Loucy (cell line): ENCODE data around the gene CPED1.

Source experiments
- H2AFZ ChIP-seq: fragments of 200-600 bp; sonication (generic); 2 replicates; pipeline ENCODE4 v1.6.0; 2016; ENCODE audit warnings: antibody characterized with exemption, mild to moderate bottlenecking, low read length, moderate library complexity
- H3F3A ChIP-seq: fragments of 200-600 bp; 2 replicates; pipeline ENCODE4 v1.6.0; 2016; ENCODE audit warnings: antibody characterized with exemption, low read depth, mild to moderate bottlenecking
- H3K27me3 ChIP-seq: fragments of 200-600 bp; sonication (generic); 2 replicates; pipeline ENCODE4 v1.6.1; 2014; ENCODE audit warnings: low read length, mild to moderate bottlenecking; ENCODE audit not compliant: insufficient read depth, poor library complexity, severe bottlenecking
- H3K36me3 ChIP-seq: fragments of 200-600 bp; sonication (generic); 2 replicates; pipeline ENCODE4 v1.6.1; 2016; ENCODE audit warnings: low read length; ENCODE audit not compliant: insufficient read depth
- H3K4me1 ChIP-seq: fragments of 200-600 bp; sonication (generic); 2 replicates; pipeline ENCODE4 v1.5.1; 2014; ENCODE audit warnings: low read length, mild to moderate bottlenecking; ENCODE audit not compliant: insufficient read depth, poor library complexity, severe bottlenecking
- H3K4me2 ChIP-seq: fragments of 200-600 bp; sonication (generic); 2 replicates; pipeline ENCODE4 v1.6.0; 2014; ENCODE audit warnings: antibody characterized with exemption, low read length, low read depth, mild to moderate bottlenecking; ENCODE audit not compliant: poor library complexity, severe bottlenecking
- H3K4me3 ChIP-seq: fragments of 200-600 bp; sonication (generic); 2 replicates; pipeline ENCODE4 v1.5.1; 2014; ENCODE audit warnings: low read length, mild to moderate bottlenecking, mixed read lengths; ENCODE audit not compliant: poor library complexity, severe bottlenecking
- H3K79me2 ChIP-seq: fragments of 200-600 bp; sonication (generic); 2 replicates; pipeline ENCODE4 v1.6.1; 2014; ENCODE audit warnings: low read length; ENCODE audit not compliant: insufficient read depth
- H3K9ac ChIP-seq: fragments of 200-600 bp; sonication (generic); 2 replicates; pipeline ENCODE4 v1.6.0; 2014; ENCODE audit warnings: mild to moderate bottlenecking, low read depth, low read length, moderate library complexity; ENCODE audit not compliant: poor library complexity, severe bottlenecking
- H3K9me2 ChIP-seq: fragments of 200-600 bp; sonication (generic); replicated peaks from 2 replicates; pipeline ENCODE4 v1.6.1; 2016; ENCODE audit warnings: low read depth, low read length, mixed read lengths
- H3K9me3 ChIP-seq: fragments of 200-600 bp; sonication (generic); 2 replicates; pipeline ENCODE4 v1.6.1; 2014; ENCODE audit warnings: mild to moderate bottlenecking, antibody characterized with exemption, low read length, low read depth; ENCODE audit not compliant: insufficient read depth
- H4K20me1 ChIP-seq: fragments of 200-600 bp; sonication (generic); 2 replicates; pipeline ENCODE4 v1.6.0; 2014; ENCODE audit warnings: antibody characterized with exemption, low read length, mild to moderate bottlenecking; ENCODE audit not compliant: insufficient read depth, poor library complexity, severe bottlenecking
- EZH2phosphoT487 ChIP-seq: fragments of 200-600 bp; IDR thresholded peaks from 2 replicates; pipeline ENCODE4 v1.6.1; 2018; ENCODE audit warnings: antibody characterized with exemption, mild to moderate bottlenecking, moderate library complexity, borderline replicate concordance
- TF ChIP-seq, protein P1 (sequence below): fragments of 200-600 bp; sonication (generic); conservative IDR thresholded peaks from 2 replicates; pipeline ENCODE4 v1.5.1; 2014; ENCODE audit warnings: mild to moderate bottlenecking, antibody characterized with exemption, low read length

CPED1 gene

DNA sequence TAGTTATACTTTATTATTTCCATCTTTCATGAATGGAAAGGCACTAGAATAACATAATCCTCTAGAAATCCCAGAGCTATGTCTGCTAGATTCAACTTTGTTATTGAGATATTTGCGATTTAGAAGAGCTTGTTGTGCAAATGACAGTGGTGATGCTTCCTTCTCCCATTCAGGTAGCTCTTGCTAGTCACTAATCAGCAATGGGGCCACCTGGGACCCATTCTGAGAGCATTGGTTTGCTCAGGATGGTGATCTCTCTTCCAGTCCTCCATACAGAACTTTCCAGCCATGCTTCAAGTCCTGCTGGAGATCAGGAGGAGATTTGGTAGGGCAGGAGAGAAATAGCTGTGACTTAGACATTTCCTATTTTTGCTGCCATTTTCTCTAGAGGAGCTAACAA, 274.5 kb downstream of the CPED1 start:
- no peaks in the 10 kb centered on the region for H3K36me3 ChIP-seq
- H3K27me3 ChIP-seq = no peaks in the 10 kb centered on the region
- no peaks in the 10 kb centered on the region for H3K4me1 ChIP-seq
- H3K9ac ChIP-seq = no peak overlapping the region
- H3K9me2 ChIP-seq = no peaks in the 10 kb centered on the region
- H3K4me2 ChIP-seq = no peak overlapping the region
- H3K4me3 ChIP-seq = no peak overlapping the region
- no peaks in the 10 kb centered on the region for H4K20me1 ChIP-seq
- no peaks in the 10 kb centered on the region for H3K9me3 ChIP-seq
- no peak overlapping the region for H2AFZ ChIP-seq
- H3K79me2 ChIP-seq = no peaks in the 10 kb centered on the region
- H3F3A ChIP-seq = no peaks in the 10 kb centered on the region
- TF ChIP-seq, protein P1, sequence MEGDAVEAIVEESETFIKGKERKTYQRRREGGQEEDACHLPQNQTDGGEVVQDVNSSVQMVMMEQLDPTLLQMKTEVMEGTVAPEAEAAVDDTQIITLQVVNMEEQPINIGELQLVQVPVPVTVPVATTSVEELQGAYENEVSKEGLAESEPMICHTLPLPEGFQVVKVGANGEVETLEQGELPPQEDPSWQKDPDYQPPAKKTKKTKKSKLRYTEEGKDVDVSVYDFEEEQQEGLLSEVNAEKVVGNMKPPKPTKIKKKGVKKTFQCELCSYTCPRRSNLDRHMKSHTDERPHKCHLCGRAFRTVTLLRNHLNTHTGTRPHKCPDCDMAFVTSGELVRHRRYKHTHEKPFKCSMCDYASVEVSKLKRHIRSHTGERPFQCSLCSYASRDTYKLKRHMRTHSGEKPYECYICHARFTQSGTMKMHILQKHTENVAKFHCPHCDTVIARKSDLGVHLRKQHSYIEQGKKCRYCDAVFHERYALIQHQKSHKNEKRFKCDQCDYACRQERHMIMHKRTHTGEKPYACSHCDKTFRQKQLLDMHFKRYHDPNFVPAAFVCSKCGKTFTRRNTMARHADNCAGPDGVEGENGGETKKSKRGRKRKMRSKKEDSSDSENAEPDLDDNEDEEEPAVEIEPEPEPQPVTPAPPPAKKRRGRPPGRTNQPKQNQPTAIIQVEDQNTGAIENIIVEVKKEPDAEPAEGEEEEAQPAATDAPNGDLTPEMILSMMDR = no peak
- TF ChIP-seq EZH2phosphoT487 = no peak

DNA sequence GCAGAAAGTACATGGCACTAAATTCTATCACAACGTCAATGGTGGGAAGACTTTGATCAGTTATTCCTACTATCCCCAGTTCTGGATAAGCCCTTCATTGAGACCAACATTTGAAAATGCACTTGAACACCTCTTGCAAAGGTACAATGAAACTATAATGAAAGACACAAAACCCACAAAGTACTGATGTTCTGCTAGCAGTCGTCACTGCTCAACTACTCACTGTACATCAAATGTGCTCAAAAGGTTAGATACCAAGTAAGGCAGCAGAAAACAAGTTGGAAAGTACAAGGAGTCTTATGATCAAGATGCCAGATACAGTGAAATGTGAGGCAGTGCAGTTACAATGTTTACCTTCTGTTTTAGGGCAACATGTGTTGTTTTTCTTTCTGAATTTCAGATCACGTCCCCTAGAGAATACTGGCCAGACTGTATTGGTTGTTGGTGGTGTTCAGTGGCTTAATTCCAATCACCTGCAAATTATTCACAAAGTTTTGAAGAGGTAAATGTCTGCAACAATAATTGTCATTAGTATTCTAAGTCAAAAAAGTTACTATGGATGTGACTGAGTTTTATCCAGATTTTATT, 277.9 kb downstream of the CPED1 start:
- no peaks in the 10 kb centered on the region for H3K27me3 ChIP-seq
- no peak overlapping the region for H3K4me2 ChIP-seq
- no peaks in the 10 kb centered on the region for H3F3A ChIP-seq
- H3K9me3 ChIP-seq = no peaks in the 10 kb centered on the region
- H3K9me2 ChIP-seq = no peaks in the 10 kb centered on the region
- no peaks in the 10 kb centered on the region for H3K79me2 ChIP-seq
- no peaks in the 10 kb centered on the region for H3K4me1 ChIP-seq
- TF ChIP-seq, protein P1 = no peak
- TF ChIP-seq EZH2phosphoT487 = no peak
- no peaks in the 10 kb centered on the region for H3K36me3 ChIP-seq
- no peak overlapping the region for H2AFZ ChIP-seq
- no peak overlapping the region for H3K4me3 ChIP-seq
- no peaks in the 10 kb centered on the region for H4K20me1 ChIP-seq
- no peak overlapping the region for H3K9ac ChIP-seq

DNA sequence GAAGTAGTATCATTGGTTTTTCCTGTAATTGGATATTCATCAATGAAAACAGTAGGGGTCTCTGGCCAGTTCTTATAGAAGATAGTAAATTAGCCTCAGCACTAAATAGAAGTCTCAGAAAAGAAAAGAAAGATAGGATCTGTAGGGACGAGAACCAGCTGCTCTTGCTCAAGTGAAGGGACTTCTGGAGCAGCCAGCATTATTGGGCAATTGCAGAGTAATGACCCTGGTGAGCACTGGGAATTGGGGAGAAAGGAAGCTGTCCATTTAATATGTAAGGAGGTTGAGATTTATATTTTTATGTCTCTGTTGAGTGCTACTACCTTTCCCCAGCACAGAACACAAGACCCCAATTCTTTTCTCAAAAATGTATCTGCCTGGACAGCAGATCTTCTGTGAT, 279.1 kb downstream of the CPED1 start:
- no peak overlapping the region for H2AFZ ChIP-seq
- H4K20me1 ChIP-seq = no peaks in the 10 kb centered on the region
- no peak overlapping the region for H3K4me2 ChIP-seq
- no peaks in the 10 kb centered on the region for H3K27me3 ChIP-seq
- no peaks in the 10 kb centered on the region for H3K9me3 ChIP-seq
- H3K79me2 ChIP-seq = no peaks in the 10 kb centered on the region
- no peaks in the 10 kb centered on the region for H3K36me3 ChIP-seq
- TF ChIP-seq, protein P1 = no peak
- no peak for TF ChIP-seq EZH2phosphoT487
- H3K4me1 ChIP-seq = no peaks in the 10 kb centered on the region
- H3K9ac ChIP-seq = no peak overlapping the region
- no peaks in the 10 kb centered on the region for H3K9me2 ChIP-seq
- no peaks in the 10 kb centered on the region for H3F3A ChIP-seq
- no peak overlapping the region for H3K4me3 ChIP-seq
